Right ventricle myocardium superior (tissue), 1 donor: ENCODE data around the gene GRAMD4. TPM values are rescaled to one million over a fixed set of nuclear protein-coding genes. Genes with fewer than 3 reads are reported as not detected.
A peak's percentile ranks its signal among the peaks of the same experiment; 100 is the strongest.
"Not testable (repeated sequence)": the region's sequence is repeated elsewhere in the genome, so short reads cannot be mapped to it uniquely, and the experiment has no call there.

Experiments
- ATAC-seq: fragments of 200-7000 bp; cut with Tn5 transposase; one replicate; pipeline ENCODE4 v1.9.1; 2020; ENCODE audit warnings: mild to moderate bottlenecking; ENCODE audit not compliant: poor library complexity
- DNase-seq: peaks from one replicate; pipeline ENCODE4 v3.0.0-alpha.2; 2020
- intact Hi-C: fragments of 100-400 bp; cut with DNase I; formaldehyde crosslinking; loops from one replicate; pipeline ENCODE4 v1.11.2; 2022
- total RNA-seq: library from RNA; stranded (reverse); fragmentation: NEBNext Ultra II Directional; extraction: Animal tissue kit (Norgen Biotek cat#: 25700); gene quantifications from one replicate; pipeline ENCODE4 v1.2.1, GENCODE V29; 2021
- donor health status: DM: no; HTN: yes; CAD: no; lungs with severe emphysema.

Gene GRAMD4
- total RNA-seq, 1 donor from 2014 or later = 80.7 TPM

DNA sequence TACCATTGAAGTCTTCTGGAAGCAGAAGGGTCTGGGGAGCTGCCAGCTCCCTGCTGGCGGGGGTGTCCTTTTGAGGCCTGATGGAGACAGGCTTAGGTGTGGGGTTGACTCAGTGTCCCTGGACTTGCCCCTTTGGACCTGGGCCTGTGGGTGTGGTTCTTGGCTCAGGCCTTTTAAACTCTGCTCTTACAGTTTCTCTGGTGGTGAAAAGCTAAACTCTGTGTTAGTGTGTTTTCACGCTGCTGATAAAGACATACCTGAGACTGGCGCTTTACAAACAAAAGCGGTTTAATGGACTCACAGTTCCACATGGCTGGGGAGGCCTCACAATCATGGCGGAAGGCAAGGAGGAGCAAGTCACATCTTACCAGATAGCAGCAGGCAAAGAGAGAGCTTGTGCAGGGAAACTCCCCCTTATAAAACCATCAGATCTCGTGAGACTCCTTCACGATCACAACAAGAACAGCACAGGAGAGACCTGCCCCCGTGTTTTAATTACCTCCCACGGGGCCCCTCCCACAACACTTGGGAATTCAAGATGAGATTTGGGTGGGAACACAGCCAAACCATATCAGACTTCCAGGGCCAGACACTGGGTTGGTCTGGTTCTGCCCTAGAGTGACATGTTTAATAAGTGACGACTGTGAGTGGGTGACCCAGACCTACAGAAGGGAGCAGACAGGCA is 26.5 kb downstream of the GRAMD4 start:
- ATAC-seq (no peak), DNase-seq (no peak)
- intact Hi-C loops = no loop called here

DNA sequence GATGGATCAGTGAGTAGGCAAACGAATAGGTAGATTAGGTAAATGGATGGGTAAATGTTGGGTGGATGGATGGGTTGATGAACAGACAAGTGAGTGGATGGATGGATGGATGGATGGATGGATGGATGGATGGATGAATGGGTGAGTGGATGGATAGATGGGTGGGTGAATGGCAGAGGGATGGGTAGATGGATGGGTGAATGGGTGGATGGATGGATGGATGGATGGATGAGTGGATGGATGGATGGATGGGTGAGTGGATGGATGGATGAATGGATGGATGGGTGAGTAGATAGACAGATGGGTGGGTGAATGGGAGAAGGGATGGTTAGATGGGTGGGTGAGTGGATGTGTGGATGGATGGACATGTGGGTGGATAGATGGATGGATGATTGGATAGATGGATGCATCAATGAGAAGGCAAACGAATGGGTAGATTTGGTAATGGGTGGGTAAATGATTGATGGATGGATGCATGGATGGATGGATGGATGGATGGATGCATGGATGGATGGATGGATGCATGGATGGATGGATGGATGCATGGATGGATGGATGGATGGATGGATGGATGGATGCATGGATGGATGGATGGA is 28.1 kb downstream of the GRAMD4 start:
- intact Hi-C loops, DNase-seq, ATAC-seq: not testable (repeated sequence)

DNA sequence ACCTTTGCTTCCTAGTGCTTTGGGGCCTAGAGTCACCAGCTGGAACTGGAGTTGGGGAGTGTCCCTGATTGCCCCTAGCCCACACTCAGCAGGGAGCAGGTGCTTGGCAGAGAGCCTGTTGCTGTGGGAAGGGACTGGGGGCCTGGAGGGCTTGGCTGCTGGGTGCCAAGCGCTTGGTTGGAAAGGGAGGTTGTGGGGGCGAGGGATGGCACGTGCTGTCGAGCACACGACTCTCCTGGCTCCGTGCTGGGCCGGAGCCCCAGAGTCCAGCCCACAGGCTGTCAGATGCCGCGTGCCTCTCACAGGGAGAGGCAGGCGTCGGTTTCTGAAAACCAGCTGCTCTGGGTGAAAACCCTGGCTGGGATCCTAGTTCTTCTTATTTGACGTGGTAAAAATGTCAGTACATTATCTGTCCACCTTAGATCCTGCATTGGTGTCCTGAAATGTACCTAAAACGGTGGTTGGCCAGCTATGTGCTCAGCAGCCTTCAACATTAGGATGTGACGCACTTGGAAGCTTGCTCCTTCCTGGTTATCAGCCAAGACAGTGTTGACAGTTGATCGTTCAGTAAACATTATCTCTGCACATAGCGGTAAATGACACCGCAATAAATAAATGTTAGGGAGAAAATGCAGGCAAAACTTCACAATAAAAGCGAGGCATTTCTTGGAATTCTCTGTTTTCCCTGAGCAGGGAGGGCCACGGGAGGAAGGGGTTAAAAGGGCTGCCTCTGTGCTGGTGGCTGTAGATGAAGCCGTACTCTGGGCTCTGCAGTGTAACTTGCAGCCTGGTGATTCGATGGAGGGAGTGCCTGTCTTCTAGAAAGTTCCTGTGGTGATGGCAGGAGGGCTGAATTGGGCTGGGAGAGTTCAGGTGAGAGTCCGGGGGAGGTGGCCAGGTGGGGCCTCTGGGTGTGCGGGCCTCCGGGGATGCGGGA is 29.2 kb downstream of the GRAMD4 start:
- ATAC-seq (peak; percentile 70), DNase-seq (peak; percentile 67)
- intact Hi-C loops = no loop called here

DNA sequence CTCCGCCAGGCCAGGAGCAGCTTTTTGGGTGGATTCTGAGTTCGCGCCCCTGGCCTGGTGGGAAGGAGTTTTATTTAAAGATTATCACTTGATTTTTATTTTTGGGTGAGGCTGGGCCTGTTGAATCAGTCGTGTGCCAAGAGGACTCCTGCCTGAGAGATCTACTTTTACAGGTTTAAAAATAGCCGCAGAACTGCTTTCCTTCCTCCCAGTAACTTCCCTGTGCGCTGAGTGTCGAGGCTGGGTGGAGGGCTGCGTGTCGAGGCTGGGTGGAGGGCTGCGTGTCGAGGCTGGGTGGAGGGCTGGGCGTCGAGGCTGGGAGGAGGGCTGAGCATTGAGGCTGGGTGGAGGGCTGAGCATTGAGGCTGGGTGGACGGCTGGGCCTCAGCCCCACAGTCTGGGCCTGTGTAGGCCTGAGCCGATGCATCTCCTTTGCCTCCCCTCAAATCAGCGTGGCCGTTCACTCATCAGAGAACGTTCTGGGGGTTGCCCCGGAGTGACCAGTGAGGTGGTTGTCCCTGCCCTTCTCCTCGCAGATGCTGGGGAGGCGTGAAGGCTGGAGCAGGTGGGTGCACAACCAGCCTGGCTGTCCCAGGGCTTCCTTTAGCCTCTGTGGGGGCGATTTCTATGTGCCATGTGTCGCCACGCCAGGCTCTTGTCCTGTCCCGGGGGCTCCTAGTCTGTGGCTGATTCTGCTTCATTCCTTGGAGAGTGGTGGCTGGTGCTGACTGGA is 30.1 kb downstream of the GRAMD4 start:
- DNase-seq = no peak
- intact Hi-C loops = no loop called here
- ATAC-seq = peak; percentile 63

DNA sequence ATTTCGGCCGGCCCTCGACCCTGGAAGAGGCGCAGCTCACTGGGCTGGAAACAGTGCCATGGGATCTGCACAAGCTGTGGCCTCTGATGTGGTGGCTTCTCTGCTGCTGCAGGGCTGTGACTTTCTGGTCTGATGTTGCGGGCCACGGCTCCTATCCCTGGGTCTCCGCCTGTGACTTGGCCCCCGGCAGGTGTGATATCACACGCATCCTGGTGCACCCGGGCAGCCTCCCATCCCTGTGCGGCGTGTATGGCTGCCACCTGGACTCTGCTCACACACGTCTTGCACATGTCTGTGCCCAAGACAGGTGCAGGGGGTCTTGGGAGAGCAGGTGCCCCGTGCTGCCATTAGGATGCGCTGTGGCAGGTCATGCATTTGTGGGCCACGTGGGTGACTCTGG is 31.1 kb downstream of the GRAMD4 start:
- intact Hi-C loops = no loop called here
- no peak for ATAC-seq
- DNase-seq = no peak

DNA sequence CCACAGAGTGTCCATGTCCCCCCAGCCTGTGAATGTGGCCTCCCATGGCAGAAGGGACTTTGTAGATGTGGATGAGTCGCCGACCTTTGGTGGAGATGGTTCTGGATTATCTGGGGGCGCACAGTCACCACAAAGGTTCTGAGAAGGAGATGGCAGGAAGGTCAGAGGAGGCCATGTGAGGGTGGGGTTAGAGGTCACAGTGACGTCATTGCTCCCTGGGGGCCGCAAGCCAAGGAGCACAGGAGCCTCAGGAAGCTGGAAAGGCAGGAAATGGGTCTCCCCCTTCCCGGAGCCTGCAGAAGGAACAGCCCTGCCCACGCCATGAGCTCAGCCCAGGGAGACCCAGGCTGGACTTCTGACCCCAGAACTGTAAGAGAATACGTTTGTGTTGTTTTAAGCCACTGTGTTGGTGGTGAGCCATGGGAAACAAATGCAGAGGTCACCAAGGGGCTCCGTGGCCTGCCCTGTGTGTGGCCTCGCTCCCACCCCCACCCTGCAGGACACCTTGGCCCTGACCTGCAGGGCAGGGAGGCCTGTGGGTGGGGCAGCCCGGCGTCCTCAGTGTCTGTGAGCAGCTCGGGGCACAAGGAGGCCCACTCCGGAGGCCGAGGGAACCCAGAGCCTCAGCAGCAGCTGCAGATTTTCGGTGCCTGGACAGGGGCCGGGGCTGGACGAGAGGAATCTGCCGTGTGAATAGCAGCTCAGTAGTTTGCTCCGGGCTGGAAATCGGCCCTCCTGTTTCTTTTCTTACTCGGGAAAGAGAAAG is 32.1 kb downstream of the GRAMD4 start:
- intact Hi-C loops = no loop called here
- ATAC-seq = peak; percentile 2

DNA sequence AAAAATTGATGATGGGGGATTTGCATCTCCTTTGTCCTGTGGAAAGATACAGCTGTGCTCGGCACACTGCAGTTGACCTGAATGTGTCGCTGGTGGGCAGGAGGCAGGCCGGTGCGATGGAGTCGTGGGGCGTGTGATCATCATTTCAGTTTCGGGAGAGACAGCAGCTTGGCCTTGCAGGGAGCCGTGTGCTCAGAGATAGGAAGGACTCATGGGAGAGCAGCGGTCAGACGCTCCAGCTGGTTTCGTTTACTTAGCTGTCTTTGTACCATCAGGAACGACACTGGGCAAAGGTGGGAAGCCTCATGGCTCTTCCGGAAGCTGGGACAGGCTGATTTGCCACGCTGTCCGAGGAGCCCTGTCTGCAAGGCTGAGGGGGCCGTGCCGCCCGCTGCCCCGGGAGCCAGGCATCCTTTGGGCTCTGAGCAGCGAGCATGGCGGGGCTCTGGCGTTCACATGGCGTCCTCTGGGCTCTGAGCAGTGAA is 32.7 kb downstream of the GRAMD4 start:
- intact Hi-C loops = no loop called here
- ATAC-seq (peak; percentile 13), DNase-seq (no peak)

More for the DNA sequence above, 32.1 kb downstream of the GRAMD4 start:
- peak; percentile 58 for DNase-seq

DNA sequence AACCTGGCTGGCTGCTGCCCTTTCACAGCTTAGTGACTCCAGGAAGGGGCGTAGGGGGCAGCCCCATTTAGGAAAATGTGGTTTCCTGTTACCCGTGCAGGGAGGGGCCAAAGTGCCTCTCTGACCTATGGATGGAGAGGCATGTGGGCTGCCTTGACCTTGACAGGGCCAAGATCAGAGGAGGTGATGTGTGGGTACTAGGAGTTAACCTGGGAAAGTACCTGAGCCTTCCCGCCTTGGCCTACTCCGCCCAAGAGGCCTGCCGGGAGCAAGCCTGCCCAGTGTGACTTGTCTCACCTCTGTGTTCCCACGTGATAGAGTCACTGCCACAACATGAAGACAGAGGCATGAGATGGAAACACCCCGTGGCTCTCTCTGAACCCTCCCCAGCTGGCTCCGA is 33.4 kb downstream of the GRAMD4 start:
- intact Hi-C loops = no loop called here

DNA sequence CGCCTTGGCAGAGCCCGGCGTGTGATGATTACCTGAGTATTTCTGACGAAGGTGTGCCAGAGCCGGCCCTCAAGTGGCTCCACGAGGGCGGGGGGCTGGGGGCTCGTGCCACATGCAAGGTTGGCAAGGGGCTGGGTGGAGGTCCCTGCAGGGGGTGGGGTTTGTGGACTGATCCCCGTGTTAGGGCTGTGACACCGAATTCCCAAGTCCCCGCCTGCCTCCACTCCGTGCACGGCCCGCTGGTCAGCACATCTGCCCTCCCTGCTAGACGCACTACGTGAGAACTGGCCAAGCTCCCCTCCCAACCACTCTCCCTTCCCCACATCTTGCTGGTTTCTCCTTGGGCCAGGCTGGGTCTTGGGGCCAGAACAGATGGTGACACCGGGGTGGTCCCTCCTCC is 34.2 kb downstream of the GRAMD4 start:
- ATAC-seq = no peak
- DNase-seq = no peak
- intact Hi-C loops = no loop called here

More for the DNA sequence above, 33.4 kb downstream of the GRAMD4 start:
- ATAC-seq (no peak), DNase-seq (no peak)

DNA sequence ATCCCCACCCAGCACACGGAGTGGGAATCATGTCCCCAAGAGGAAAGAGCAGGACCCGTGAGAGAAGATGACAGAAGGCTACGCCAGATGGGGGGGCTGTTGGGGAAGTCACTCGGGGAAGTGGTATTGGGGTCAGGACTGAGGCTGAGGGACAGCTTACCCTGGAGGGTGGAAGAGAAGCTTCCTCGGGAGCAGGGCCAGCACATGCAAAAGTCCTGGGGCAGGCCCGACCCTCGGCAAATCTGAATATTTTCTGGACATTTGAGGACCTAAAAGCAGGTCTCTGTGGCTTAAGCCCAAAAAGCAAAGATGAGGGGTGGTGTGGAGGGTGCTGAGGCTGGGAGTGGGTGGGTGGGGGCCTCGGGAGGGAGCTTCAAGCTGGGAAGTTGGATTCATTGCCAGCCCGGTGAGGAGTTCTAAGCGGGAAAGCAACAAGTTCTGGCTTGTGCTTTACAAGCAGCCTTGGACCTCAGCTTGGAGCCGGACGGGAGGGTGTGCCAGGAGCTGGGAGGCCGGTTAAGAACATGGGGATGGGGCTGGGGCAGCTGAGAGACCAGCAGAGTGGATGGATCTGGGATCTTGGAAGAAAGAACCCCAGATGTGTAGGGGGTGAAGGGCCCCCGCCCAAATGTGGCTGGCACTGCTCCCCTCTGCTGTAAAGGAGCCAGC is 34.9 kb downstream of the GRAMD4 start:
- DNase-seq (no peak), ATAC-seq (no peak)
- intact Hi-C loops = no loop called here

DNA sequence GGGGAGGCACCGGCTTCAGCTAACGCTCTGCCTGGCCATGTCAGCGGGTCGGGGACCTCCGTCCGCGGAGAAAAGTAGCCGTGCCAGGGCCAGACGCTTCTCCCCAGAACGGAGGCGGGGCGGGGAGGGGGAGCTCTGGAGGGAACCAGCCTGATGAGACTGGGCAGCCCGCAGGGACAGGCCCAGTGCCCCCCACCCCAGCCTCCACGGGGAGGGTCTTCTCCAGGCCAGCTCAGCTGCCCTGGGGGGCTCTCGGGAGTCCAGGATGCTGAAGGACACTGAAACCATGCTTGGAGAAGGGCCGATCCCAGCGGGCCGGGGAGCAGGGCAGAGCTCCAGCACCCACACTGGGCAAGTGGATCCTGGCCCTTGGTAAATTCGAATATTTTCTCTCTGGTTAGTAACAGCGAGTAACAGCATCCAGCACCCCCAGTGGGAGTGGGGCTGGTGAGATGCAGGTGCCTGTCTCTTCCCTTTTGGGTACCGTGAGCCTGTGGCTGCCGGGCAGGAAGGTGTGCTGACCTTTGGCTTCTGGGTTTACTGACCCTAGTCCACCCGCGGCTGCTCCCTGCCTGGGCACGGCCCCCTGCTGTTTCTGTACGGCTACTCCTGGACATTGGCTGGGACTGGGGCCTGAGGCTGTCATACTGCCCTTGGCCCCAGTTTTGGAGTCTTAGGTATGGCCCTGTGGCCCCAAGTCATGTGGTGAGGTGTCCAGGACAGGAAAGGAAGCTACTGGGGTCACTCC is 35.8 kb downstream of the GRAMD4 start:
- DNase-seq (no peak), ATAC-seq (no peak)
- intact Hi-C loops = no loop called here

DNA sequence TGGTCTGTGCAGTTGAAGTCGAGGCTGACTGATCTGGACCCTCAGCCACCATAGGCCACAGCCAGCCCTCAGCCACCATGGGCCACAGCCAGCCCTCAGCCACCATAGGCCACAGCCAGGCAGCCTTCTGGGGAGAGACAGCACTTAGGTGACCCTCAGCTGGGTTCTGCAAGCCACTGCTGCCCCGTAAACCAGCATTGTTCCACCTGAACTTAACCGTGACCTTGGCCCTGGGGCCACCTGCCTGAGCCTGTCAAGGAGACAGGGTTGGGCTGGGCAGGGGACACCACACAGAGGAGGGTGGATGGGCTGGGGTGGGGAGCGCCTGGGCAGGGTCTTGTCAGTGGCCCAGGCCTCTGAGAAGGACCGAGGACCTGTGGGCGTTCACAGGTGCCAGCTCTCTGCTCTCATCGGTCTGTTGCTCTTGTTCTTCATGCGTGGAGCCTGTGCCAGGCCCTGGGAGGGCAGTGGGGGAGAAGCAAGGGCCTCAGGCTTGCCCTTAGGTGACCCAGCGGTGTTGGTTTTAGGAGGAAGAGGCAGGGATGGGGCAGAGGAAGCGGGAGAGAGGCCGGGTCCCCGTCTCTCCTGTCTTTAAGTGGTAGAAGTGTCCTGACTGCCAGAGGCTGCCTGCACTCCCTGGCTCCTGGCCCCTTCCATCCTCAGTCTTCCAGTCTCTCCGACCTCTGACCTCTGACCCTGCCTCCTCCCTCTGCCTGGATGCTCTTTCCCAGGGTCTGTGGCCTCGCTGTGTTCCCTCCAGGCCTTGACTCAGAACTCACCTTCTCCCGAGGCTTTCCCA is 36.9 kb downstream of the GRAMD4 start:
- intact Hi-C loops = no loop called here
- no peak for DNase-seq
- no peak for ATAC-seq

DNA sequence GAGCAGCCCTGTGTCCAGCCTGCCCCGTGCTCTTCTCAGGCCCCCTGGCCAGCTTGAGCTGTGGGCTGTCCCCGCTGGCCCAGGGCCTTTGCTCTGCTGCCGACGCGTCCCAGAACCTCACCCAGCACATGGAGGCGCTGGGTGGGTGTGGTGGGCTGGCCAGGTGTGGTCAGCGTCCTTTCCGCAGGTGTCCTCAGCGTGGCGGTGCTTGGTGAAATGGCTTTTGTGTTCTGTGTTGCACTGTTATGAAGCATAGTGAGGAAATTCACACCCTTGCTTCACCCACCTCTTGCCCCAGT is 37.4 kb downstream of the GRAMD4 start:
- ATAC-seq = no peak
- DNase-seq = no peak
- intact Hi-C loops = no loop called here

DNA sequence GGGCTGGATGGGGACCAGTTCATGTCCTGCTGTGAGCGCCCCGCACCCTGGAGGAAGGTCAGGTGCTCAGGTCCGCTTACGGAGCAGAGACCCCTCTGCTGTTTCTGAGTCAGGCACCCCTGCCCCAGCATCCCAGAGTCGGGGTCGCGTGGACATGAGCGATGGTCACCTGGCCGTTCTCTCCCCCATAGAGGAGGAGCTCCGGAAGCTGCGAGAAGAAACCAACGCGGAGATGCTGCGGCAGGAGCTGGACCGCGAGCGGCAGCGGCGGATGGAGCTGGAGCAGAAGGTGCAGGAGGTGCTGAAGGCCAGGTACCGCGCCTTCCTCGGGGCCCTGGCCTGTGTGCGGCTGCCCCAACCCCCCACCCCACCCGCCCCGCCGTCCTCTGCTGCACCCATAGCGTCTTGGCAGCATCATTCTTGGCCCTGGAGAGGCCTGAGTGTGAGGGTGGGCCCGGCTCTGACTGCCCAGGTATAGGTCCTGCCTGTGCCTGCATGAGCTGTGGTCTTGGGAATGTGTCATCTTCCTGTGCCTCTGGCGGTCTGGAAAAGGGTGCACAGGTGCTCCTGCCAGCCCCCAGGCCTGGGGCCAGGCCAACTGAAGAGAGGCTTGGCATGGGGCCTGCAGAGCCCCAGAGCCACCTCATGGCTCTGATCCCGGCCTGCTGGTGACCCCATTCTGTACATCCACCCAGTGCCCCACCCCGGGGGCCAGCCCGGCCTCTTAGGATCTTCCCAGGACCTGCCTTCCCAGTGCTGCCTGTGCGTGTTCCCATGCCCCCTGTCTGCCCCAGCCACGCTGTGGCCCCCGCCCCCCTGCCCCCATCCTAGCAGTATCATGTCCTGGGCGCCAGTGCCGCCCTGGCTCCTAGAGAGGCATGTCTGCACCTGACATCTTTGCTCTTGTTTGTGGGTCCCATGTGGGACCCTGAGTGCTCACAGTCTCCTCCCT is 38.1 kb downstream of the GRAMD4 start:
- intact Hi-C loops = no loop called here
- DNase-seq = no peak
- no peak for ATAC-seq

DNA sequence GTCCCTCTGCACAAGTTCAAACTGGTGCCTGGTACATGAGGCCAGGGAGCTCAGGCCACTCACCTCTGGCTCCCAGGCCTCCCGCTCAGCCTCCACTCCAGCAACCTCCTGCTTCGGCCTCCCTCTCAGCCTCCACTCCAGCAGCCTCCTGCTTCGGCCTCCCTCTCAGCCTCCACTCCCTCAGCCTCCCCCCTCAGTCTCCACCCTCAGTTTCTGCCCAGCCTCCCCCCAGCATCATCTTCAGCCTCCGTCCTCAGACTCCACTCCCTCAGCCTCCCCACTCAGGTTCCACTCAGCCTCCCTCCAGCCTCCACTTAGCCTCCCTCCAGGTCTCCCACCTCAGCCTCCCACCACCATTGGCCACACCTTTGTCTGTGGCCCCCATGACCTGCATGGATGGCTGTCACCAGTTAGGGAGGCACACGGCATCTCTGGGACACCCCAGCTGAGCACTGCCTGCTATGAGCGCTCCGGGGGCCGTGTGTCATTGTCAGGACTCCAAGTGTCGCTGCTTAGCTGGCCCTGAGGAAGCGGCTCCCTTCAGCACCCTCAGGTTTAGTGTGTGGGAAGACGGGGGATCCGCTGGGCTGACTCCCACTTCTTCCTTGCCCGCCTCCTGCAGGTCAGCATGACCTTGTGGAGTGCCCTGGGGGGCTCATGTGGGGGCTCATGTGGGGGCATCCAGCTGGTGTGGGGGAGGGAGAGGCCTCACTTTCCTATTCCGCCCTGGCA is 39.0 kb downstream of the GRAMD4 start:
- no peak for DNase-seq

More for the DNA sequence above, 39.0 kb downstream of the GRAMD4 start:
- ATAC-seq = no peak
- intact Hi-C loops = no loop called here
